ENCODE results near the gene TBL1XR1. TPM values are rescaled to one million over a fixed set of nuclear protein-coding genes. Genes with fewer than 3 reads are reported as not detected.
A peak's percentile ranks its signal among the peaks of the same experiment; 100 is the strongest.

The TBL1XR1 gene
- total RNA-seq, 1 experiment from 2014 or later = 161 TPM

DNA sequence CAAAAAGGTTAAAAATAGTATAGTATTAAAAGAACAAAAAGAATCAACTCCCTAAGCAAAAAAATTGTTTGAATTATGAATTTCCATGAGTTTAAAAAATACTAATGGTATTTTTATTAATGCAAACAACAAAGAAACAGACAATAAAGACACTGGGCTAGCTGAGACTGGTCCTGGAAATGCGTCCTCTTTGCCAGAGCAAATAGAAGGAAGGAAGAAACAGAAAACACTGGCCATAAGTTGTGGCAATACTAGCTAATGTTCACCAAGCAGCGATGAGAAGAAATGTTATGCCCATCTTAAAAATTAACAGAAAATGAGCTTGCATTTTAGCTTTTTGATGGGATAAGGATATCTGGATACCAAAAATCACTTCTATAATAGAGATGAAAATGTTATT, 88.6 kb downstream of the TBL1XR1 start:
- Histone ChIP-seq H3K4me3 (no peak overlapping the region), H3K4me1 (peaks cover 4% of the 10 kb centered on the region; the same call in 1 of the 2 replicates), H3K27me3 (no peaks in the 10 kb centered on the region), H3K27ac (no peak overlapping the region), H3K9me3 (replicated peaks) (no peaks in the 10 kb centered on the region), H3K36me3 (no peaks in the 10 kb centered on the region)
- no peak for DNase-seq

- DNase-seq = no peak
- H3K9me3 ChIP-seq (replicated peaks) = no peaks in the 10 kb centered on the region; the same call in 1 of the 2 replicates
- H3K27me3 ChIP-seq = no peaks in the 10 kb centered on the region
- 0 out of 2 replicates have a peak, but pooled peaks cover 4% of the 10 kb centered on the region for H3K4me1 ChIP-seq
- no peak overlapping the region for H3K4me3 ChIP-seq
- no peak overlapping the region for H3K27ac ChIP-seq
- no peaks in the 10 kb centered on the region for H3K36me3 ChIP-seq
Observed at GRCh38 chr3:177107461-177108239, 89.6 kb downstream of the TBL1XR1 start.

- H3K4me3 ChIP-seq = no peak overlapping the region
- no peak overlapping the region for H3K27ac ChIP-seq
- H3K36me3 ChIP-seq = no peaks in the 10 kb centered on the region
- H3K9me3 ChIP-seq (replicated peaks) = no peaks in the 10 kb centered on the region; the same call in 1 of the 2 replicates
- 0 out of 2 replicates have a peak, but pooled peaks cover 4% of the 10 kb centered on the region for H3K4me1 ChIP-seq
- DNase-seq = no peak
- H3K27me3 ChIP-seq = no peaks in the 10 kb centered on the region
Observed at GRCh38 chr3:177106594-177106993, 90.7 kb downstream of the TBL1XR1 start.

DNA sequence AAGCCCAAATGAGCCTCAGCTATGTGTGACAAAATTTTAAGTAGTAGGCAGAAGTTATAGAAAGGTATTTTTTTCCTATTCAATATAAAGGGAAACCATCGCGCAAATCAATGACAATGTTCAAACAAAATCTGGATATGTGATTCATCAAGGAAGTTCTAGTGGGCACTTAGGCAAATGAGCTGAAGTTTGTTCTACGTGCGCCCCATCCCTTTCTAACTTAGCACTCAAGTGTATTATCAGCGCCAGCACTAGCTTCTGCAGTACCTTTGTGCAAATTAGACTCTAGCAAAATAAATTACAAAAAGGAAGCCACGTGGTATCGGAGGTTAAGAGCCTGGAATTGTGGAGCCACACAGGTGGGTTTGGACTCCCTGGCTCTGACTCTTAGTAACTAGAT, 91.1 kb downstream of the TBL1XR1 start:
- H3K9me3 ChIP-seq (replicated peaks) = no peaks in the 10 kb centered on the region; the same call in 1 of the 2 replicates
- no peak for DNase-seq
- no peak overlapping the region for H3K27ac ChIP-seq
- H3K4me1 ChIP-seq = 0 out of 2 replicates have a peak, but pooled peaks cover 4% of the 10 kb centered on the region
- H3K27me3 ChIP-seq = no peaks in the 10 kb centered on the region
- H3K36me3 ChIP-seq = no peaks in the 10 kb centered on the region; the same call in 1 of the 2 replicates
- H3K4me3 ChIP-seq = no peak overlapping the region

DNA sequence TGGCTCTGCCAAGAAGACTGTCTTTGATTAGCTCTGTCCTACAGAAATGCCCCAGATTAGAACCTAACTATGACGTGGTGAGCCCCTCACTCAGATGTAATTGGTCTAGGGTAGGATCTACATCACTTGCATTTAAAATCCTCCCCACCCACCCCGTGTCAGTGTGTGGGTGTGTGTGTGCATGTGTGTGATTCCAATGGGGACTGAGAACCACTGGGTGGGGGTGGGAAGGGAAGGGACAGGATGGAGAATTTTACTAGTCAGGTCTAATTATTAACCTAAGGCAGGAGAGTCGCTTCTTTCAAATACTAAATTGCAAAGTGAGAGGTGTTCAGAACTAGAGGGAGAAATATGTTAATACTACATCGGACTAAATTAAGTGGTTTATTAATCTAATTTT, 91.7 kb downstream of the TBL1XR1 start:
- H3K4me1 ChIP-seq = 0 out of 2 replicates have a peak, but pooled peaks cover 4% of the 10 kb centered on the region

DNA sequence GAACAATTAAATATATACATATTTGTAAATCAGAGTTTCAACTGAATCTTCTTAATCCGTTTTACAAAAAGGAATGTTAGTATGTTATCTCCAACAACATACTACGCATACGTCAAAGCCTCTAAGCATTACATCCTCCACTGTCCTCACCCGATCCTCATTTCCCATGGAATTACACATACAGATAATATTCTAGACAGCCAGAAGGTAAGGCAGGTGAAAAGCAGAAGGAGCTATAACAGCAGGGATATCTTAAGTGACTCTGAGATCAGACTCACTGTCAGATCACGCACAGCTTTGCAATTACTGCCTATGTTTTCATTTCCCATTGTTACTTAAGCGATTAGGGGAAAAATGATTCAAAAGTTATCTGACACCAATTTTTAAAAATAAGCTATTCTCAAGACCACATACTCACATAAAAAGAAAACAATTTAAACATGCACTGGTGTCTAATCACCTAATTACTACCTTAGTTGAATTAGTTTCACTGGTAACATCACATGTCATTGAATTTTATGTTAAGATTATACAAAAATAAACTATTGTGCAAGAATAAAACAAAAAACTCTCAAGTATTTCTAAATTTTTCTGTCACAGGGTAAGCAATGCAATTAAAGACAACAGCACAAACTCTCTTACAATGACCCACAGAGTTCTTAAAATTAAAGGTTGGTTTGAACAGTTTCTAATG, 92.8 kb downstream of the TBL1XR1 start:
- DNase-seq = no peak
- 0 out of 2 replicates have a peak, but pooled peaks cover 3% of the 10 kb centered on the region for H3K4me1 ChIP-seq
- H3K4me3 ChIP-seq = no peak overlapping the region
- H3K27me3 ChIP-seq = no peaks in the 10 kb centered on the region
- no peak overlapping the region for H3K27ac ChIP-seq
- H3K9me3 ChIP-seq (replicated peaks) = no peaks in the 10 kb centered on the region; the same call in 1 of the 2 replicates
- H3K36me3 ChIP-seq = no peaks in the 10 kb centered on the region; the same call in 1 of the 2 replicates

More for the DNA sequence above, 91.7 kb downstream of the TBL1XR1 start:
- no peak for DNase-seq
- Histone ChIP-seq H3K4me3 (no peak overlapping the region), H3K27ac (no peak overlapping the region), H3K36me3 (no peaks in the 10 kb centered on the region; the same call in 1 of the 2 replicates), H3K9me3 (replicated peaks) (no peaks in the 10 kb centered on the region; the same call in 1 of the 2 replicates), H3K27me3 (no peaks in the 10 kb centered on the region)

DNA sequence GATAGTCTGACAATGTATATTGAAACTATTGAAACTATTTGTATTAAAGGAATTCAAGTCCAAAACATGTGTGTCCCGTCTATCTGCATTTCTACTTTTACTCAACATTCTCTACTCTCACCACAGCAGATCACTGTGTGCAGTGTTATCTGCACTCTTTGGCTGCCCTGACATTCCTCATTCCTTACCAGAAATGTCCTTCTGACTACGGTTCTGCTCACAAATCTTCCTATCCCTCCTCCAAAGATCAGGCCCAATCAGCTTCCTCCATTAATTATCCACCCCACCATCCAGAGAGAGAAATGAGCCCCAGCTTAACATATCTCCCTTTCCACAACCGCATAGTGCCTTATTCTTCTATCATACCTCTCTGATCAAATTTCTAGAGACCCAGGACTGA, 94.7 kb downstream of the TBL1XR1 start:
- no peaks in the 10 kb centered on the region for H3K4me1 ChIP-seq
- DNase-seq = no peak
- H3K4me3 ChIP-seq = no peak overlapping the region
- no peaks in the 10 kb centered on the region; the same call in 1 of the 2 replicates for H3K9me3 ChIP-seq (replicated peaks)
- H3K27me3 ChIP-seq = no peaks in the 10 kb centered on the region
- H3K36me3 ChIP-seq = no peaks in the 10 kb centered on the region; the same call in 1 of the 2 replicates
- no peak overlapping the region for H3K27ac ChIP-seq

DNA sequence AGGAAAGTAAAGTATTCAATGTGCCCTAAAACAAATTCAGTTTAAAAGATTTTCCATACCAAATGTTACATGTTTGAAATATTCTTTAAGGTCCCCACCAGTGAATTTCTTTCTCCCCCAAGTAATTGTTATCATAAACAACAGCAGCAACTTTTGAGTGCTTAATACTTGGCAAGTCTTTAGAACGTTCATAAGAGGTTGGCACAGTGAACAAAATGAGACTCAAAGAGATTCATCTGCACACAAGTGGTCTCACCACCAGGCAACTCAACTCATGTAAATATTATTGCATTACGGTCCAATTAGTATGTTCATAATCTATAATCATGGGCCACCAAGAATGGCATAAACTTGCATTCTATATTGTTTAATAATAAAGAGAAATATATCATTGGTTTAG, 98.7 kb downstream of the TBL1XR1 start:
- no peaks in the 10 kb centered on the region; the same call in 1 of the 2 replicates for H3K9me3 ChIP-seq (replicated peaks)
- no peaks in the 10 kb centered on the region for H3K27me3 ChIP-seq
- DNase-seq = no peak
- no peak overlapping the region for H3K4me3 ChIP-seq
- H3K36me3 ChIP-seq = no peaks in the 10 kb centered on the region; the same call in 1 of the 2 replicates
- no peak overlapping the region for H3K27ac ChIP-seq
- no peaks in the 10 kb centered on the region for H3K4me1 ChIP-seq

GRCh38 chr3:177096615-177097014, 100.7 kb downstream of the TBL1XR1 start:
- Histone ChIP-seq H3K4me1 (no peaks in the 10 kb centered on the region), H3K27ac (no peak overlapping the region), H3K9me3 (replicated peaks) (no peaks in the 10 kb centered on the region), H3K36me3 (no peaks in the 10 kb centered on the region; the same call in 1 of the 2 replicates), H3K27me3 (no peaks in the 10 kb centered on the region), H3K4me3 (no peak overlapping the region)
- DNase-seq = no peak

DNA sequence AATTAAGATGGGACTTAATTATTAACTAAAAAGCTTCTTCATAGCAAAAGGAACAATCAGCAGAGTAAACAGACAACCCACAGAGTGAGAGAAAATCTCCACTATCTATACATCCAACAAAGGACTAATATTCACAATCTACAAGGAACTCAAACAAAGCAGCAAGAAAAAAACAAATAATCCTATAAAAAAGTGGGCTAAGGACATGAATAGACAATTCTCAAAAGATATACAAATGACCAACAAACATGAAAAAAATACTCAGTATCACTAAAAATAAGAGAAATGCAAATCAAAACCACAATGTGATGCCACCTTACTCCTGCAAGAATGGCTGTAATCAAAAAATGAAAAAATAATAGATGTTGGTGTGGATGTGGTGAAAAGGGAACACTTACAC, 103.3 kb downstream of the TBL1XR1 start:
- H3K4me3 ChIP-seq = no peak overlapping the region
- peaks cover 3% of the 10 kb centered on the region; the same call in 1 of the 2 replicates for H3K36me3 ChIP-seq
- H3K4me1 ChIP-seq = no peaks in the 10 kb centered on the region
- H3K9me3 ChIP-seq (replicated peaks) = no peaks in the 10 kb centered on the region
- DNase-seq = no peak
- no peak overlapping the region for H3K27ac ChIP-seq
- no peaks in the 10 kb centered on the region for H3K27me3 ChIP-seq

- Histone ChIP-seq H3K36me3 (peaks cover 10% of the 10 kb centered on the region), H3K4me3 (no peak overlapping the region), H3K4me1 (no peaks in the 10 kb centered on the region), H3K27me3 (no peaks in the 10 kb centered on the region), H3K27ac (no peak overlapping the region), H3K9me3 (replicated peaks) (no peaks in the 10 kb centered on the region)
- DNase-seq = no peak
Observed at GRCh38 chr3:177089901-177090300, 107.4 kb downstream of the TBL1XR1 start.

- H3K9me3 ChIP-seq (replicated peaks) = no peaks in the 10 kb centered on the region
- no peak overlapping the region for H3K4me3 ChIP-seq
- H3K36me3 ChIP-seq = peaks cover 10% of the 10 kb centered on the region
- H3K27ac ChIP-seq = no peak overlapping the region
- H3K27me3 ChIP-seq = no peaks in the 10 kb centered on the region
- peak in 1 of 2 experiments; percentile 7 for DNase-seq
- no peaks in the 10 kb centered on the region for H3K4me1 ChIP-seq
Observed at GRCh38 chr3:177089110-177089509, 108.2 kb downstream of the TBL1XR1 start.

- Histone ChIP-seq H3K4me3 (no peak overlapping the region), H3K27ac (no peak overlapping the region), H3K27me3 (no peaks in the 10 kb centered on the region), H3K4me1 (no peaks in the 10 kb centered on the region), H3K9me3 (replicated peaks) (no peaks in the 10 kb centered on the region), H3K36me3 (peaks cover 10% of the 10 kb centered on the region)
- DNase-seq = no peak
Observed at GRCh38 chr3:177085794-177086193, 111.5 kb downstream of the TBL1XR1 start.

DNA sequence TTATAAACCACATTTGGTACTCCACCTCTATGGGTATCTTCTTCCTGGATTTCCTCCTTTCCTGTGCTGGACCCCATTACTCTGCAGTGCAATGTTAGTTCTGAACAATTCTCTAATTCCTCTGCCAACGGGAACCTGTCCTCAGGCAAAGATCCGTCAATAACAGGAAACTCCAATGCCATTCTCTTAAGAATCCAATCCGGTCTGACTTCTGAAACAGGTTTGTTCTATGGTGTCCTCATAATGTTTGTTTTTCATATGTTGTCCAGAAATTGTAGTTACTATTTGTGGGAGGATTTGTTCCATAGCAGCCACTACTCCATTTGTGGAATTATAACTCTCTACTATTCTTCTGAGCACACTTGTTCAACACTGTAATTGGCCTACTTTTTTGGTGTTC, 112.7 kb downstream of the TBL1XR1 start:
- no peak overlapping the region for H3K4me3 ChIP-seq
- no peaks in the 10 kb centered on the region for H3K4me1 ChIP-seq
- H3K27ac ChIP-seq = no peak overlapping the region
- no peaks in the 10 kb centered on the region for H3K27me3 ChIP-seq
- H3K9me3 ChIP-seq (replicated peaks) = no peaks in the 10 kb centered on the region
- peaks cover 6% of the 10 kb centered on the region for H3K36me3 ChIP-seq
- no peak for DNase-seq

DNA sequence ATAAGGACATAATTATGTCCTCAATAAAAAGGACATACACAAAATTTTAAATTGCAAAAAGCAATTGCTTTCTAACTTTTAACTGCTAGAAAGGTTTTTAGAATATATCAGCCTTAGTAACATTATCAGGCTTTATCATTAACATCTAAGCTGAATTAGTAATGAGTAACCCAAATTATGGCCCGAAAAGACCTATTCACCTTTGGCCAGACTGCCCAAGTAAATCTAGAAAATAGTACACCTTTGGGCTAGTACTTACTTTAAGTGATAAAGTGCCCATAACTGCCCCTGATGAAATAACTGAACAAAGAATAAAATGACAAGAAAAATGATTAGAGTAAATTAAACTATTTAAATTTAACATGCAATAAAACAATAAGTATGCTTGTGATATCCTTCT, 117.2 kb downstream of the TBL1XR1 start:
- DNase-seq = no peak
- Histone ChIP-seq H3K36me3 (peaks cover 17% of the 10 kb centered on the region), H3K9me3 (replicated peaks) (no peaks in the 10 kb centered on the region), H3K27me3 (no peaks in the 10 kb centered on the region), H3K27ac (no peak overlapping the region), H3K4me3 (no peak overlapping the region), H3K4me1 (no peaks in the 10 kb centered on the region)

Measured in SJCRH30 (cell line).